Right lobe of liver (tissue), 6 donors: ENCODE data around the gene DAND5. TPM values are rescaled to one million over a fixed set of nuclear protein-coding genes. Genes with fewer than 3 reads are reported as not detected.

ENCODE experiments used
- ATAC-seq, 4 donors: fragments of 200-7000 bp; cut with Tn5 transposase; one replicate each; pipeline ENCODE4 v1.9.1; 2020; ENCODE audit warnings: mild to moderate bottlenecking in 4 of 4, moderate library complexity in 4 of 4
- DNase-seq, 3 donors: peaks; one replicate each; pipeline ENCODE4 v3.0.0-alpha.2; 2020
- H3K27ac ChIP-seq, 3 donors: fragments of 200-600 bp; one replicate each; pipeline ENCODE4 v1.8.0; 2022
- H3K27me3 ChIP-seq, 2 donors: fragments of 200-600 bp; one replicate each; pipeline ENCODE4 v1.8.0; 2022
- H3K36me3 ChIP-seq, 4 donors: fragments of 200-600 bp; sonication (generic) in 1 of 4; one replicate each; pipeline versions ENCODE4 v1.5.1 to v1.8.0; 2017 to 2022; ENCODE audit warnings: control low read depth in 1 of 4
- H3K4me1 ChIP-seq, 4 donors: fragments of 200-600 bp; sonication (generic) in 1 of 4; one replicate each; pipeline versions ENCODE4 v1.5.1 to v1.8.0; 2017 to 2022; ENCODE audit warnings: control low read depth in 1 of 4
- H3K4me3 ChIP-seq, 3 donors: fragments of 200-600 bp; one replicate each; pipeline ENCODE4 v1.8.0; 2022
- H3K9me3 ChIP-seq, 4 donors: fragments of 200-600 bp; sonication (generic) in 1 of 4; one replicate each; pipeline versions ENCODE4 v1.5.1 to v1.8.0; 2017 to 2022; ENCODE audit warnings: control low read depth in 1 of 4
- CTCF ChIP-seq, 4 donors: fragments of 200-600 bp in 3 of 4; fragments of 450-650 bp in 1 of 4; IDR thresholded peaks; one replicate each; pipeline versions ENCODE4 v1.5.1 to v1.8.0; 2016 to 2022; ENCODE audit warnings: antibody characterized with exemption in 4 of 4, mild to moderate bottlenecking in 2 of 4
- POLR2A ChIP-seq: fragments of 450-650 bp; IDR thresholded peaks from one replicate; pipeline ENCODE4 v1.6.1; 2017; ENCODE audit warnings: antibody characterized with exemption, mild to moderate bottlenecking
- WGBS: methylation state at CpG from one replicate; pipeline ENCODE4 v1.1.6; 2018; ENCODE audit warnings: low coverage, low lambda C conversion rate; ENCODE audit not compliant: insufficient coverage; ENCODE audit errors: missing lambda C conversion rate; 5-methylcytosine and 5-hydroxymethylcytosine counted together
- intact Hi-C, 2 donors: fragments of 100-400 bp; cut with DNase I; formaldehyde crosslinking; loops; one replicate each; pipeline versions ENCODE4 v1.11.2 to v1.14.1; 2022
- total RNA-seq, 6 experiments: library from RNA; depleted of rRNA in 2 of 6; stranded (reverse); fragments of >200 nt in 2 of 6; fragmentation: NEBNext Ultra II Directional in 3 of 6; extraction: Animal tissue kit (Norgen Biotek cat#: 25700) in 3 of 6; gene quantifications; one replicate each; pipeline versions ENCODE4 v1.1.0 to v1.2.4, GENCODE V29; 2016 to 2023
- donor health status: DM: no; HTN: yes; CAD: no.
- donor health status: DM: no; HTN: no; CAD: no.
- donor health status: DM: no; HTN: no; CAD: no.
- donor health status: DM: no; HTN: yes; CAD: no.
- donor health status: DM: no; HTN: yes; CAD: no.

The DAND5 gene
- total RNA-seq, 6 experiments from 2014 or later: not detected

GRCh38 chr19:12938779-12939601 lies 30.4 kb upstream of the DAND5 start:
- TF ChIP-seq CTCF (IDR thresholded peaks at IDR 0.05) (no peak), POLR2A (no peak)
- DNase-seq: peak in 1 of 3 donors; percentile 56
- Histone ChIP-seq H3K9me3 (no peaks in the 10 kb centered on the region), H3K27ac (peak overlapping the region; percentile 77 to 92 (median 81)), H3K27me3 (no peaks in the 10 kb centered on the region), H3K36me3 (peaks cover 7 to 49% (median 33%) of the 10 kb centered on the region in 4 donors), H3K4me1 (peaks cover 0 to 42% (median 11%) of the 10 kb centered on the region in 4 donors), H3K4me3 (peak overlapping the region; percentile 94 to 100 (median 97))
- peak in 3 of 4 donors; percentile 2 to 7 (median 3) for ATAC-seq
- intact Hi-C loops: loop anchor here in 1 of 2 donors (10.0 kb wide), 1 partner anchor 54 kb away; the partner anchor contains the start of genes DNASE2 and KLF1
- 0% methylated on average over 17 of the region's 54 CpGs for WGBS

- 36% methylated on average over 4 of the region's 10 CpGs for WGBS
- Histone ChIP-seq H3K27me3 (no peaks in the 10 kb centered on the region), H3K9me3 (no peaks in the 10 kb centered on the region), H3K4me1 (peaks cover 0 to 40% (median 11%) of the 10 kb centered on the region in 4 donors), H3K4me3 (peak overlapping the region; percentile 94 to 100 (median 97)), H3K36me3 (peaks cover 7 to 59% (median 40%) of the 10 kb centered on the region in 4 donors), H3K27ac (peak overlapping the region in 1 of 3 donors; percentile 81)
- DNase-seq (no peak), ATAC-seq (no peak)
- intact Hi-C loops: loop anchor here in 1 of 2 donors (10.0 kb wide), 1 partner anchor 55 kb away; the partner anchor contains the start of genes DNASE2 and KLF1
- TF ChIP-seq POLR2A: no peak
- no peak for TF ChIP-seq CTCF (IDR thresholded peaks at IDR 0.05)
These were observed 29.4 kb upstream of the DAND5 start for GRCh38 chr19:12939975-12940423.

- intact Hi-C loops: no loop called here
- Histone ChIP-seq H3K4me1 (peaks cover 0 to 40% (median 11%) of the 10 kb centered on the region in 4 donors), H3K9me3 (no peaks in the 10 kb centered on the region), H3K27ac (no peak overlapping the region), H3K4me3 (peak overlapping the region in 2 of 3 donors; percentile 94 to 97), H3K27me3 (no peaks in the 10 kb centered on the region), H3K36me3 (peaks cover 7 to 60% (median 40%) of the 10 kb centered on the region in 4 donors)
- ATAC-seq (no peak), DNase-seq (no peak)
- TF ChIP-seq POLR2A (no peak), CTCF (IDR thresholded peaks at IDR 0.05) (no peak)
- whole genome bisulfite sequencing: 87% methylated on average over 2 of the region's 2 CpGs
These were observed 28.5 kb upstream of the DAND5 start for GRCh38 chr19:12940897-12941296.

GRCh38 chr19:12943437-12944044 lies 25.8 kb upstream of the DAND5 start:
- Histone ChIP-seq H3K27me3 (no peaks in the 10 kb centered on the region), H3K4me1 (peaks cover 0 to 45% (median 15%) of the 10 kb centered on the region in 4 donors), H3K9me3 (no peaks in the 10 kb centered on the region), H3K4me3 (no peak overlapping the region), H3K27ac (no peak overlapping the region), H3K36me3 (peaks cover 7 to 67% (median 45%) of the 10 kb centered on the region in 4 donors)
- 82% methylated on average over 16 of the region's 18 CpGs for WGBS
- intact Hi-C loops: no loop called here
- TF ChIP-seq POLR2A (no peak), CTCF (IDR thresholded peaks at IDR 0.05) (no peak)
- ATAC-seq (no peak), DNase-seq (no peak)
